ENCODE measurements around the gene ARFIP2. TPM values are rescaled to one million over a fixed set of nuclear protein-coding genes. Genes with fewer than 3 reads are reported as not detected.

Gene ARFIP2
- total and polyA plus RNA-seq, 4 donors, result 34.0 to 53.7 (median 46.5) TPM

- Histone ChIP-seq H3K27ac (ENCODE audit: low read depth in 1 of 2, low read length in 1 of 2) (no peak overlapping the region), H3K4me1 (ENCODE audit: control insufficient read depth in 5 of 5, insufficient read depth in 5 of 5, low read length in 5 of 5) (no peaks in the 10 kb centered on the region), H3K27me3 (ENCODE audit: control insufficient read depth in 3 of 3, insufficient read depth in 3 of 3, low read length in 2 of 3) (no peaks in the 10 kb centered on the region), H3K36me3 (ENCODE audit: control insufficient read depth in 4 of 4, insufficient read depth in 4 of 4, low read length in 4 of 4) (no peaks in the 10 kb centered on the region), H3K9ac (ENCODE audit: insufficient read depth in 1 of 2, low read length in 2 of 2) (no peak overlapping the region), H3K4me3 (no peak overlapping the region), H3K9me3 (ENCODE audit: control insufficient read depth in 4 of 4, insufficient read depth in 3 of 4, low read length in 3 of 4) (no peaks in the 10 kb centered on the region)
- ATAC-seq (ENCODE audit: insufficient read depth, low FRiP score) (peak; percentile 59), DNase-seq (peak; percentile 56 to 67 (median 60))
- WGBS, 2 donors, result 3 to 25% methylated on average over 1 of the region's 1 CpG
- TF ChIP-seq CTCF (IDR thresholded peaks at IDR 0.05; ENCODE audit: control extremely low read depth, extremely low read depth), result peak; percentile 42
Observed at GRCh38 chr11:6438979-6439571, 42.1 kb downstream of the ARFIP2 start.

DNA sequence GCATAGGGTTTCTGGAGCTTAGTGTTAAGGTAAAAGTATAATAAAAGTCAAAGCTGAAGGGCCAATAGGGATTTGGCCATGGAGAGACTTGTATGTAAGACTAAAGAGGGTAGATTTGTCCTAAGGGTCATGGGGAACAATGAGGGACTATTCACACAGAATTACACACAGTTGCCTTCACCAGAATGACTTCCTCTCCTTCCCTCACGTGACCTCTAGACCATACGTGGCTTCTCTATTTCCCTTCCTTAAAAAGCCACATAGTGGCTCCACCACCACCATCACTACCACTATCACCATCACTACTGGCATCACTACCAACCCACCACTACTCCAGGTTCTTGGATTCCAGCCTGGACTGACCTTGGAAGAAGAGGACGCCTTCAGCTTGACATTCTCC lies 43.1 kb downstream of the ARFIP2 start:
- Histone ChIP-seq H3K4me3 (no peak overlapping the region), H3K4me1 (ENCODE audit: control insufficient read depth in 5 of 5, insufficient read depth in 5 of 5, low read length in 5 of 5) (no peaks in the 10 kb centered on the region), H3K9ac (ENCODE audit: insufficient read depth in 1 of 2, low read length in 2 of 2) (no peak overlapping the region), H3K27me3 (ENCODE audit: control insufficient read depth in 3 of 3, insufficient read depth in 3 of 3, low read length in 2 of 3) (no peaks in the 10 kb centered on the region), H3K36me3 (ENCODE audit: control insufficient read depth in 4 of 4, insufficient read depth in 4 of 4, low read length in 4 of 4) (no peaks in the 10 kb centered on the region), H3K27ac (ENCODE audit: low read depth in 1 of 2, low read length in 1 of 2) (no peak overlapping the region), H3K9me3 (ENCODE audit: control insufficient read depth in 4 of 4, insufficient read depth in 3 of 4, low read length in 3 of 4) (no peaks in the 10 kb centered on the region)
- WGBS, 2 donors, result 47 to 62% methylated on average over 3 of the region's 3 CpGs
- ATAC-seq (ENCODE audit: insufficient read depth, low FRiP score), result peak; percentile 48
- DNase-seq, result no peak
- no peak for TF ChIP-seq CTCF (IDR thresholded peaks at IDR 0.05; ENCODE audit: control extremely low read depth, extremely low read depth)

GRCh38 chr11:6437423-6437822 lies 43.7 kb downstream of the ARFIP2 start:
- TF ChIP-seq CTCF (IDR thresholded peaks at IDR 0.05; ENCODE audit: control extremely low read depth, extremely low read depth), result no peak
- ATAC-seq (ENCODE audit: insufficient read depth, low FRiP score), result no peak
- H3K9ac ChIP-seq (ENCODE audit: insufficient read depth in 1 of 2, low read length in 2 of 2), result no peak overlapping the region
- no peaks in the 10 kb centered on the region for H3K4me1 ChIP-seq (ENCODE audit: control insufficient read depth in 5 of 5, insufficient read depth in 5 of 5, low read length in 5 of 5)
- WGBS, 2 donors, result 93 to 96% methylated on average over 12 of the region's 12 CpGs
- H3K9me3 ChIP-seq (ENCODE audit: control insufficient read depth in 4 of 4, insufficient read depth in 3 of 4, low read length in 3 of 4), result no peaks in the 10 kb centered on the region
- H3K27me3 ChIP-seq (ENCODE audit: control insufficient read depth in 3 of 3, insufficient read depth in 3 of 3, low read length in 2 of 3), result no peaks in the 10 kb centered on the region
- no peak overlapping the region for H3K4me3 ChIP-seq
- no peak for DNase-seq
- H3K36me3 ChIP-seq (ENCODE audit: control insufficient read depth in 4 of 4, insufficient read depth in 4 of 4, low read length in 4 of 4), result no peaks in the 10 kb centered on the region
- H3K27ac ChIP-seq (ENCODE audit: low read depth in 1 of 2, low read length in 1 of 2), result no peak overlapping the region
